Osteocyte (in vitro differentiated cells): Measurements from ENCODE around the gene HOXA7. TPM values are rescaled to one million over a fixed set of nuclear protein-coding genes. Genes with fewer than 3 reads are reported as not detected.

Experiments
- DNase-seq: peaks from one replicate; pipeline ENCODE4 v3.0.0; 2021; ENCODE audit warnings: mixed read lengths; ENCODE audit not compliant: unreplicated experiment; ENCODE audit errors: extremely low spot score
- H3K27ac Mint-ChIP-seq: one replicate; pipeline ENCODE4 v1.8.0; 2021; ENCODE audit warnings: mild to moderate bottlenecking, mixed read lengths; ENCODE audit not compliant: unreplicated experiment
- H3K27me3 Mint-ChIP-seq: one replicate; pipeline ENCODE4 v1.8.0; 2021; ENCODE audit warnings: mixed read lengths; ENCODE audit not compliant: unreplicated experiment
- H3K36me3 Mint-ChIP-seq: one replicate; pipeline ENCODE4 v1.8.0; 2021; ENCODE audit warnings: mixed read lengths; ENCODE audit not compliant: unreplicated experiment
- H3K4me1 Mint-ChIP-seq: one replicate; pipeline ENCODE4 v1.8.0; 2021; ENCODE audit warnings: mixed read lengths; ENCODE audit not compliant: unreplicated experiment
- H3K4me3 Mint-ChIP-seq: one replicate; pipeline ENCODE4 v1.8.0; 2021; ENCODE audit warnings: mild to moderate bottlenecking, moderate library complexity, mixed read lengths; ENCODE audit not compliant: unreplicated experiment
- H3K9me3 Mint-ChIP-seq: one replicate; pipeline ENCODE4 v1.8.0; 2021; ENCODE audit warnings: mixed read lengths; ENCODE audit not compliant: unreplicated experiment
- CTCF ChIP-seq: fragments of 200-600 bp; sonication (generic); IDR thresholded peaks from 2 replicates; pipeline ENCODE4 v1.5.0; 2021; ENCODE audit warnings: antibody characterized with exemption, mild to moderate bottlenecking, moderate library complexity
- total RNA-seq: library from RNA; stranded (reverse); gene quantifications from 2 replicates; pipeline ENCODE4 v1.2.1, GENCODE V29; 2021

Gene HOXA7
- total RNA-seq, 1 donor from 2014 or later, result not detected

- Mint-ChIP-seq H3K4me3 (no peak overlapping the region), H3K36me3 (no peaks in the 10 kb centered on the region), H3K27ac (no peak overlapping the region), H3K27me3 (peaks cover 88% of the 10 kb centered on the region), H3K4me1 (peaks cover 6% of the 10 kb centered on the region), H3K9me3 (no peaks in the 10 kb centered on the region)
- TF ChIP-seq CTCF, result no peak
- no peak for DNase-seq
Measured at GRCh38 chr7:27113991-27114769, 42.3 kb downstream of the HOXA7 start.

- no peak overlapping the region for H3K27ac Mint-ChIP-seq
- no peak overlapping the region for H3K4me3 Mint-ChIP-seq
- DNase-seq, result no peak
- H3K36me3 Mint-ChIP-seq, result no peaks in the 10 kb centered on the region
- peaks cover 87% of the 10 kb centered on the region for H3K27me3 Mint-ChIP-seq
- H3K9me3 Mint-ChIP-seq, result no peaks in the 10 kb centered on the region
- peaks cover 6% of the 10 kb centered on the region for H3K4me1 Mint-ChIP-seq
- no peak for TF ChIP-seq CTCF
Measured at GRCh38 chr7:27112955-27113949, 43.2 kb downstream of the HOXA7 start.

- H3K27ac Mint-ChIP-seq, result no peak overlapping the region
- no peaks in the 10 kb centered on the region for H3K9me3 Mint-ChIP-seq
- H3K4me3 Mint-ChIP-seq, result no peak overlapping the region
- no peak for TF ChIP-seq CTCF
- H3K27me3 Mint-ChIP-seq, result peaks cover 86% of the 10 kb centered on the region
- DNase-seq, result no peak
- H3K36me3 Mint-ChIP-seq, result no peaks in the 10 kb centered on the region
- peaks cover 6% of the 10 kb centered on the region for H3K4me1 Mint-ChIP-seq
Measured at GRCh38 chr7:27112361-27112760, 44.1 kb downstream of the HOXA7 start.

GRCh38 chr7:27111751-27112277, 44.7 kb downstream of the HOXA7 start:
- Mint-ChIP-seq H3K4me3 (no peak overlapping the region), H3K9me3 (no peaks in the 10 kb centered on the region), H3K27me3 (peaks cover 84% of the 10 kb centered on the region), H3K36me3 (no peaks in the 10 kb centered on the region), H3K27ac (no peak overlapping the region), H3K4me1 (peaks cover 9% of the 10 kb centered on the region)
- TF ChIP-seq CTCF, result no peak
- no peak for DNase-seq
